ACC112 (cell line): Measurements from ENCODE around the gene KCNQ1OT1.

Experiments
- H2AFZ ChIP-seq: fragments of 200-600 bp; sonication (generic); one replicate; pipeline ENCODE4 v1.6.0; 2017; ENCODE audit warnings: antibody characterized with exemption, low read length; ENCODE audit not compliant: unreplicated experiment
- H3K27ac ChIP-seq: fragments of 200-600 bp; sonication (generic); 2 replicates; pipeline ENCODE4 v1.5.1; 2014; ENCODE audit warnings: low read depth, mild to moderate bottlenecking, antibody characterized with exemption, low read length, moderate library complexity
- H3K27me3 ChIP-seq: fragments of 200-600 bp; sonication (generic); 2 replicates; pipeline ENCODE4 v1.6.1; 2014; ENCODE audit warnings: mild to moderate bottlenecking, antibody characterized with exemption, low read length, moderate library complexity, mixed read lengths; ENCODE audit not compliant: insufficient read depth
- H3K36me3 ChIP-seq: fragments of 200-600 bp; sonication (generic); 2 replicates; pipeline ENCODE4 v1.6.1; 2016; ENCODE audit warnings: mild to moderate bottlenecking, antibody characterized with exemption, low read length, moderate library complexity, mixed read lengths; ENCODE audit not compliant: insufficient read depth
- H3K4me1 ChIP-seq: fragments of 200-600 bp; sonication (generic); one replicate; pipeline ENCODE4 v1.6.1; 2016; ENCODE audit warnings: low read length, mixed read lengths; ENCODE audit not compliant: insufficient read depth, unreplicated experiment, control insufficient read depth
- H3K4me3 ChIP-seq: fragments of 200-600 bp; sonication (generic); 2 replicates; pipeline ENCODE4 v1.5.1; 2014; ENCODE audit warnings: mild to moderate bottlenecking, low read depth, low read length
- H3K79me2 ChIP-seq: fragments of 200-600 bp; sonication (generic); one replicate; pipeline ENCODE4 v1.6.0; 2016; ENCODE audit warnings: low read length; ENCODE audit not compliant: control insufficient read depth, unreplicated experiment, insufficient read depth

KCNQ1OT1 gene

GRCh38 chr11:2584812-2585565 is 114.8 kb downstream of the KCNQ1OT1 start:
- no peaks in the 10 kb centered on the region for H3K27me3 ChIP-seq
- no peaks in the 10 kb centered on the region for H3K79me2 ChIP-seq
- H3K4me3 ChIP-seq: no peak overlapping the region
- no peaks in the 10 kb centered on the region for H3K36me3 ChIP-seq
- no peak overlapping the region for H2AFZ ChIP-seq
- no peak overlapping the region for H3K27ac ChIP-seq
- H3K4me1 ChIP-seq: no peaks in the 10 kb centered on the region

- H3K4me3 ChIP-seq: no peak overlapping the region
- H3K27ac ChIP-seq: no peak overlapping the region
- no peaks in the 10 kb centered on the region for H3K79me2 ChIP-seq
- H3K4me1 ChIP-seq: no peaks in the 10 kb centered on the region
- no peaks in the 10 kb centered on the region for H3K36me3 ChIP-seq
- H2AFZ ChIP-seq: no peak overlapping the region
- no peaks in the 10 kb centered on the region for H3K27me3 ChIP-seq
Observed at GRCh38 chr11:2584434-2584811, 115.4 kb downstream of the KCNQ1OT1 start.

GRCh38 chr11:2583605-2583958 is 116.2 kb downstream of the KCNQ1OT1 start:
- H2AFZ ChIP-seq: no peak overlapping the region
- no peaks in the 10 kb centered on the region for H3K27me3 ChIP-seq
- no peak overlapping the region for H3K27ac ChIP-seq
- H3K36me3 ChIP-seq: no peaks in the 10 kb centered on the region
- no peaks in the 10 kb centered on the region for H3K79me2 ChIP-seq
- H3K4me1 ChIP-seq: no peaks in the 10 kb centered on the region
- no peak overlapping the region for H3K4me3 ChIP-seq

- Histone ChIP-seq H3K27ac (no peak overlapping the region), H3K36me3 (no peaks in the 10 kb centered on the region), H3K4me1 (no peaks in the 10 kb centered on the region), H3K79me2 (no peaks in the 10 kb centered on the region), H2AFZ (no peak overlapping the region), H3K4me3 (no peak overlapping the region), H3K27me3 (no peaks in the 10 kb centered on the region)
Observed at GRCh38 chr11:2582946-2583604, 116.7 kb downstream of the KCNQ1OT1 start.

- H3K4me1 ChIP-seq: no peaks in the 10 kb centered on the region
- no peaks in the 10 kb centered on the region for H3K79me2 ChIP-seq
- H3K4me3 ChIP-seq: no peak overlapping the region
- no peak overlapping the region for H2AFZ ChIP-seq
- H3K36me3 ChIP-seq: no peaks in the 10 kb centered on the region
- H3K27ac ChIP-seq: no peak overlapping the region
- no peaks in the 10 kb centered on the region for H3K27me3 ChIP-seq
Observed at GRCh38 chr11:2582351-2582945, 117.3 kb downstream of the KCNQ1OT1 start.

- no peaks in the 10 kb centered on the region for H3K27me3 ChIP-seq
- H3K27ac ChIP-seq: no peak overlapping the region
- H3K4me3 ChIP-seq: no peak overlapping the region
- H3K4me1 ChIP-seq: no peaks in the 10 kb centered on the region
- no peaks in the 10 kb centered on the region for H3K36me3 ChIP-seq
- H2AFZ ChIP-seq: no peak overlapping the region
- H3K79me2 ChIP-seq: no peaks in the 10 kb centered on the region
Observed at GRCh38 chr11:2581931-2582350, 117.9 kb downstream of the KCNQ1OT1 start.

GRCh38 chr11:2581151-2581930 is 118.5 kb downstream of the KCNQ1OT1 start:
- Histone ChIP-seq H3K36me3 (no peaks in the 10 kb centered on the region), H3K4me3 (no peak overlapping the region), H3K79me2 (no peaks in the 10 kb centered on the region), H3K27me3 (no peaks in the 10 kb centered on the region), H2AFZ (no peak overlapping the region), H3K4me1 (no peaks in the 10 kb centered on the region), H3K27ac (no peak overlapping the region)

- Histone ChIP-seq H3K4me3 (no peak overlapping the region), H3K27me3 (no peaks in the 10 kb centered on the region)
Observed at GRCh38 chr11:2580571-2581001, 119.2 kb downstream of the KCNQ1OT1 start.

GRCh38 chr11:2580061-2580421 is 119.8 kb downstream of the KCNQ1OT1 start:
- Histone ChIP-seq H3K36me3 (no peaks in the 10 kb centered on the region), H3K4me3 (no peak overlapping the region), H3K4me1 (no peaks in the 10 kb centered on the region), H3K79me2 (no peaks in the 10 kb centered on the region), H2AFZ (no peak overlapping the region), H3K27me3 (no peaks in the 10 kb centered on the region), H3K27ac (no peak overlapping the region)

More at GRCh38 chr11:2580571-2581001, 119.2 kb downstream of the KCNQ1OT1 start:
- no peaks in the 10 kb centered on the region for H3K79me2 ChIP-seq
- H3K4me1 ChIP-seq: no peaks in the 10 kb centered on the region
- H3K27ac ChIP-seq: no peak overlapping the region
- H2AFZ ChIP-seq: no peak overlapping the region
- no peaks in the 10 kb centered on the region for H3K36me3 ChIP-seq

- H3K4me1 ChIP-seq: no peaks in the 10 kb centered on the region
Observed at GRCh38 chr11:2579315-2580060, 120.3 kb downstream of the KCNQ1OT1 start.

More at GRCh38 chr11:2579315-2580060, 120.3 kb downstream of the KCNQ1OT1 start:
- Histone ChIP-seq H3K4me3 (no peak overlapping the region), H2AFZ (no peak overlapping the region), H3K36me3 (no peaks in the 10 kb centered on the region), H3K27ac (no peak overlapping the region), H3K79me2 (no peaks in the 10 kb centered on the region), H3K27me3 (no peaks in the 10 kb centered on the region)
